ENCODE results near the gene POU6F2. TPM values are rescaled to one million over a fixed set of nuclear protein-coding genes. Genes with fewer than 3 reads are reported as not detected.

The POU6F2 gene
- total RNA-seq, 1 donor from 2014 or later, result 9.2 TPM

GRCh38 chr7:39233851-39234529 lies 256.3 kb downstream of the POU6F2 start:
- no peak for DNase-seq (ENCODE audit: low spot score in 2 of 2, unreplicated experiment in 2 of 2)
- Mint-ChIP-seq H3K36me3 (no peaks in the 10 kb centered on the region), H3K9me3 (no peaks in the 10 kb centered on the region), H3K27me3 (ENCODE audit: low read depth) (peaks cover 12% of the 10 kb centered on the region), H3K4me3 (no peak overlapping the region), H3K27ac (no peak overlapping the region), H3K4me1 (no peaks in the 10 kb centered on the region)
- TF ChIP-seq CTCF (IDR thresholded peaks at IDR 0.05; ENCODE audit: unreplicated experiment), result no peak

- peaks cover 5% of the 10 kb centered on the region for H3K36me3 Mint-ChIP-seq
- no peaks in the 10 kb centered on the region for H3K4me1 Mint-ChIP-seq
- H3K9me3 Mint-ChIP-seq, result peaks cover 19% of the 10 kb centered on the region
- H3K27ac Mint-ChIP-seq, result no peak overlapping the region
- DNase-seq (ENCODE audit: low spot score in 2 of 2, unreplicated experiment in 2 of 2), result no peak
- no peak overlapping the region for H3K4me3 Mint-ChIP-seq
- peaks cover 8% of the 10 kb centered on the region for H3K27me3 Mint-ChIP-seq (ENCODE audit: low read depth)
- no peak for TF ChIP-seq CTCF (IDR thresholded peaks at IDR 0.05; ENCODE audit: unreplicated experiment)
These were observed 260.6 kb downstream of the POU6F2 start for GRCh38 chr7:39238234-39238869.

DNA sequence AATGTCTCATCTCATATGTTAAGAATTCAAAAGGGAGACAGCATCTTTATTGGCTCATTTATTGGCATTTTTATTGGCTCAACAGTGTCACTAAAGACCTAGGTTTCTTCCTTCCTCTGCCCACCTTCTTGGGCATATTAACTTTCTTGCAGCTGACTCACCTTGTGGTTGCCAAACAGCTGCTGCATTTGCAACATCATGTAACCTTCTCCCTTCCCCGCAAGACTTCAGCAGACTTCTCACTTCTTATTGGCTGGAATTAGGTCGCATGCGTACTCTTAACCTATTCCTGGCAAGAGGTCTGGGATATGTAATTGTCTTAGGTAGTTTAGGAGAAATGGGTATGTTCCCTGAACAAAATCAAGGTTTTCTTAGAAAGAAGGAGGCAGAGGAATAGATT lies 263.2 kb downstream of the POU6F2 start:
- Mint-ChIP-seq H3K27me3 (ENCODE audit: low read depth) (peaks cover 2% of the 10 kb centered on the region), H3K27ac (no peak overlapping the region), H3K9me3 (peaks cover 19% of the 10 kb centered on the region), H3K4me1 (no peaks in the 10 kb centered on the region), H3K36me3 (peaks cover 5% of the 10 kb centered on the region), H3K4me3 (no peak overlapping the region)
- no peak for DNase-seq (ENCODE audit: low spot score in 2 of 2, unreplicated experiment in 2 of 2)
- no peak for TF ChIP-seq CTCF (IDR thresholded peaks at IDR 0.05; ENCODE audit: unreplicated experiment)

GRCh38 chr7:39247576-39247975 lies 269.9 kb downstream of the POU6F2 start:
- Mint-ChIP-seq H3K9me3 (peaks cover 3% of the 10 kb centered on the region), H3K36me3 (peaks cover 2% of the 10 kb centered on the region), H3K27ac (no peak overlapping the region), H3K27me3 (ENCODE audit: low read depth) (peaks cover 10% of the 10 kb centered on the region), H3K4me1 (peaks cover 16% of the 10 kb centered on the region), H3K4me3 (no peak overlapping the region)
- DNase-seq (ENCODE audit: low spot score in 2 of 2, unreplicated experiment in 2 of 2), result no peak
- TF ChIP-seq CTCF (IDR thresholded peaks at IDR 0.05; ENCODE audit: unreplicated experiment), result no peak

GRCh38 chr7:39248041-39248691 lies 270.5 kb downstream of the POU6F2 start:
- Mint-ChIP-seq H3K27ac (no peak overlapping the region), H3K36me3 (no peaks in the 10 kb centered on the region), H3K9me3 (no peaks in the 10 kb centered on the region), H3K4me3 (no peak overlapping the region), H3K4me1 (peaks cover 21% of the 10 kb centered on the region), H3K27me3 (ENCODE audit: low read depth) (peaks cover 15% of the 10 kb centered on the region)
- TF ChIP-seq CTCF (IDR thresholded peaks at IDR 0.05; ENCODE audit: unreplicated experiment), result no peak
- no peak for DNase-seq (ENCODE audit: low spot score in 2 of 2, unreplicated experiment in 2 of 2)

All from mesothelial cell of epicardium (in vitro differentiated cells).